NCI-H2227 (cell line): ENCODE data around the gene GPD2.
"Not testable (repeated sequence)": the region's sequence is repeated elsewhere in the genome, so short reads cannot be mapped to it uniquely, and the experiment has no call there.

Source experiments
- DNase-seq: peaks from one replicate; lab custom pipeline; 2025; ENCODE audit not compliant: unreplicated experiment; lab: John Stamatoyannopoulos, UW

GPD2 gene

GRCh38 chr2:156585457-156585856, 149.3 kb downstream of the GPD2 start:
- no peak for DNase-seq

GRCh38 chr2:156586621-156587020, 150.4 kb downstream of the GPD2 start:
- DNase-seq: no peak

DNA sequence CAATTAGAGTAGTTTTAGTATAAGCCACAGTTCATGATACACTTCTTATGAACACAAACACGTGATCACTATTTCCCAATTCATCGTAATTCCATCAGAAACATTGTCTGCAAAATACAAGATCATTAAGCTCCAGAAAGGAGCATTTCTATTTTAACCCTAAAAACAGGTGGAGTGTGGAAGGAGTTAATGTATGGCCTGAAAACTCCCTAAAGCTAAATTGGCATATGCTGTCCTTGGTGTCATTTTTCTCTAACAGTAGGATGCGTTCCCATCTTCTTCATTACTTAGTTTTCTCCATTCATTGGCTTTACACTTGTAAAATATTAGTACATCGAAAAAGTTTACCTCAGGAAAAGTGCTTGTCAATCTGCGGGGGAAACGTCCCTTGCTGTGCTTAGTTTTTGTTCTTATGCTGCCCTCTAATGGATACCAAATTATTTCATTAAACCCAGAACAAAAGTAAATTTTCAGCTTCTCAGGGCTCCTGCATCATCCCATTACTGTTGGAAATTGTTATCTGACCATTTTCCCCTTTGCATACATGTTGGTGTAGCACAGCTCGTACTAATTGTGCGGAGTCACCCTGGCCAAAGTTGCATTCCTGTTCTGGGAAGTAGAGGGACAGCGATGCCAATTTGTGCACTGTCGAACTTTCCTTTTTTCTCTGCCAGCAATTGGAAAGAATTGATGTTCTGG, 153.4 kb downstream of the GPD2 start:
- peak; percentile 52 for DNase-seq

- no peak for DNase-seq
Observed at GRCh38 chr2:156590085-156590739, 154.0 kb downstream of the GPD2 start.

- DNase-seq: no peak
Observed at GRCh38 chr2:156592809-156593593, 156.8 kb downstream of the GPD2 start.

GRCh38 chr2:156593594-156593921, 157.4 kb downstream of the GPD2 start:
- no peak for DNase-seq

DNA sequence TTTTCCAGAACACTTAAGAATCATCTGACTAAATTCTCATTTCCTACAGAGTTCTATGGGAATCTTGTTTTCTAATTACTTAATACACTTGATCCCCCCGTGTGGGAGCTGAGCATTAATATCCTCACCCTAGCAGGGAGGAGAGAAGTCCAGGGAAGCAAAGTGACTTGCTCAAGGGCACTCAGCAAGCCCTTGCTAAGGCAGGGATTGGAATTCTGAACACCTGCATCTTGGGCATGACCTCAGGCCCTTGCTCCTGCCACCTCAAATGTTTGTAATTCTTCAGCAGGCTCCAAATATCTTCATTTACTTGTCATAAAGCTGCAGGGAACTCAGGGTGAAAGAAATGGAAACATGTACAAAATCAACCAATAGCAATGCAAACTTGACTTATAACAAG, 162.4 kb downstream of the GPD2 start:
- DNase-seq: no peak

DNA sequence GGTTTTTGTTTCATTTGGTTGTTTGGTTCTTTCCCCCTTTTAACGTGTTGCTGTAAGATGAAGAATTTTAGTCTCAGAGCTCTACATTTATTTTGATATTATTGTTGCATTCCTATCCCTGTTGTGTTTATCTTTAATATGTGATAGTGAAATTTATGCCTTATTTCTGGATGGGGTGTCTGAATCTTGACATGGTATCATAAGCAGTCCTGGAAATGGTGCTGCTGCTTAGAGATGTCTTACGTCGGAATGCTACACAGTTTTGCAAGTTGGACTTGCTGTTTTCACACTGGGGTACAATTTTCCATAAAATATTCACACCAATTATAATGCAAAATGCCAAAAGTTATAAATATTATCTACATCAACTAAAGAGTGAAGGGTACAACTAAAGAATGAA, 164.0 kb downstream of the GPD2 start:
- no peak for DNase-seq

DNA sequence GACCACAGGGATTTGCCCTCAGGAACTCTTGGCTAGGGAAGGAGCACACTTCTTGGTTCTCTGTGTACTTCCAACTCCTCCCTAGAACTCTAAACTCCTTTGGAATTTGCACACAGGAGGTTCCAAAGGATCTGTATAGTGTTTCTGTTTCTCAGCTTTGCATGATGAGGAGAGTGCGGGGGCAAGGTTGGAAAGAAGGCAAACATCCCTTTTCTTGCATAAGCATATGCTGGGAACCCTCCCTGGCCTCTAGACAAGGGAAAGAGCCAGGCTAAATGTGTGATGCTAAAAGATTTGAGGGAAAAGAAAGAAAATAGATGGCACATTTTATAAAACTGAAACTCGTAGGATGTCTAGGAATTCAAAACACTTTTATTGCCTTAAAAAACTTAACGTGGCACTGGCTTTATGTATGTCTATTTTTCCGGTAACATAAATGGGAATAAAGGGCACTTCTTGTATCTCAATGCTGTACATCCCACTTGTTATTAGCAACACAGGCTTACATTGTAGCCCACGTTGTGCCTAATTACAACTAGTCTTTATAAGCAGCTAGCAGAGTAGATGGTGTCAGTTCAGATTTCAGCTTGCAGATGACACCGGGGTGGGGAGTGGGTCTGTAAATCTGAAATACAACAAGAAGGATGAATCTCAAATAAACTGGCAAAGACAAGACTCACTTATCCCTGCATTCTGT, 165.8 kb downstream of the GPD2 start:
- DNase-seq: no peak

- DNase-seq: no peak
Observed at GRCh38 chr2:156602552-156602933, 166.4 kb downstream of the GPD2 start.

DNA sequence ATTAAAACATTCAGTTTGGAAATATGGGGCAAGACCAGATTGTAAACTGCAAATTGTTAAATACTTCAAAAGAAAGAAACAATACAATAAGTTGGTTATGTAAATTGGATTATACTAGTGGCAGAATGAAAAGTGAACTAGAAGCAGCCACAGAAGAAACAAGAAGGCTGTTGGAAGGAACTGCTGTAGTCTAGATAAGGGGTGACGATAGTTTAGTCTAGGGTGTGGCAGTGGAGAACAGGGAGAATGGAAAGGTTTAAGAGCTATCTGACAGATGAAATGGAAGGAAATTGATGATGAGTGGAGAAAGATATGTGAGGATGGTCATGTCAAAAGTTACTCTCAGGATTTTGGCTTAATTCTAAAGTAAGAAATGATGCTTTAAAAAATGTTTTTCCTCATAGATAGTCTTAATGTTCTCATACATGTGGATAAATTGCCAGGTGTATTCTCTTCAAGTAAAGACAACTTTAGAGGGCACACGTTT, 179.7 kb downstream of the GPD2 start:
- DNase-seq: no peak

- not testable (repeated sequence) for DNase-seq
Observed at GRCh38 chr2:156618071-156618470, 181.9 kb downstream of the GPD2 start.

DNA sequence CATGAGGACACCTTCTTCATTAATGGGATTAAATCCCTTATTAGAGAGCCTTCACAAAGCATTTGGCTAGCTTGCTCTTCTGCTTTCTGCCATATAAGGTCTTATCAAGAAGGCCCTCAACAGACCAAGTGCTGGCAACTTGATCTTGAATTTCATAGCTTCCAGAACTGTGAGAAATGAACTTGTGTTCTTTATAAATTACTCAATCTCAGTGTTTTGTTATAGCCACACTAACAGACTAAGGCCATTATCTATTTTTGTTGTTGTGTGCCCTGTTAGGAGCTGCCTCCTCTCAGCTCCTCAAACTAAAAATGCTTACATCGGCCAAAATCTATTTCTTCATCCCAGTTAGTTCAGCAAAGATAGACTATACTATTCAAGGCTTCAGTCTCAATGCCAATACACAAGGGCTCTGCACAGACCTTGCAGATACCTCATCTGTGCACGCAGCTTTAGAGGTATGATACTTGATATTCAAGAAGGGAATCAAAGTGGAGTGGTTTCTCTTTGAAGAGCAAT, 182.9 kb downstream of the GPD2 start:
- no peak for DNase-seq

- DNase-seq: no peak
Observed at GRCh38 chr2:156622491-156622890, 186.3 kb downstream of the GPD2 start.

- peak; percentile 21 for DNase-seq
Observed at GRCh38 chr2:156625360-156626170, 189.4 kb downstream of the GPD2 start.

DNA sequence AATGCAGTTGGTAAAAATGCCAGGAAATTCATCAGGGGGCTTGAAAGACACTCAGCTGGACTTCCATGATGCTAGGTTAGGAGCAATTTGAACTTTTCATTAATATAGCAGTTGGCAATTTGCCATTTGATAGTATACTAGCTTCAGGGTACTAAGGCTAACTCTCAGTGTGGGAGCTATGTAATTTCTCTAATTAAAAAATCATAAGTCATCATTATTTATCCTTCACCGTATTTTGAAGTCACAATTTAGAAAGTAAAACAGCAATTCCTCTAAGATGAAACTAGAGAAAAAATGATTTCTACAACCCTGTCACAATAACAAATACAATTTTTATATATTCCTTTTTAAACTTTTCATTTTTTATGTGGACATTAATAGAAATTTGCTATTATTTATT, 190.8 kb downstream of the GPD2 start:
- no peak for DNase-seq

DNA sequence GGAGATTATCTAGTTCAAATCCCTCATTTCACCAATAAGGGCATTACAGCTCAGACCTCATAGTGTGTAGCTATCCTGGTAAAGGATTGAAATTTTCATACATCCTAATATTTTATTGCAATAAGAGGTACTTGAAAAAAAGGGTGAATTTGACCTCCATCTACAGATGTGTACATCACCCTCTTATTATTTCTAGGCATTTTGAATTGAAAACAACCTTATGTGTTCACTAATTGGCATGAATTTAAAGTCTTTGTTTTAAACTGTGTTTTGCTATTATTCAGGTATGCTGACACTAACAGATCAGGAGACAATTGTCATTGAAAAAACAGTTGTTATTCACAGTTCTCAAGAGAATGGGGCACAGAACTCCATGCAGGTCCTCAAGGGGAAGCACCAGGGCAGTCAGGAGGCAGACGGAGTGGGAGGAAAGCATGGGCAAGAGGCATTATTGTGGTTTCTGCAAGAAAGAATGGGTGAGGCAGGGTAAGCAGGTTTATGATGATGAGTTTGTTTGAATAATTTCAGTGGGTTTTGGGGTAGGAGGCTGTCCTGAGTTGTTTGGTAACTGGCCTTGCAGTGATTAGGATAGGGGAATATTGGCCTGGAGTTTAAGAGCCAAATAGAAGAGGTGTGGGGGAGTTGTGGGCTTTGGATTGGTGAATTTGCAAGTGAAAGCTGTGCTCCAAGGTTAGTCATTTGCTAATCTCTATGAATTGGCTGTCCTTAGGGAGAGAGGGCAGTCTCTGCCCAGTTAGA, 194.6 kb downstream of the GPD2 start:
- DNase-seq: no peak

DNA sequence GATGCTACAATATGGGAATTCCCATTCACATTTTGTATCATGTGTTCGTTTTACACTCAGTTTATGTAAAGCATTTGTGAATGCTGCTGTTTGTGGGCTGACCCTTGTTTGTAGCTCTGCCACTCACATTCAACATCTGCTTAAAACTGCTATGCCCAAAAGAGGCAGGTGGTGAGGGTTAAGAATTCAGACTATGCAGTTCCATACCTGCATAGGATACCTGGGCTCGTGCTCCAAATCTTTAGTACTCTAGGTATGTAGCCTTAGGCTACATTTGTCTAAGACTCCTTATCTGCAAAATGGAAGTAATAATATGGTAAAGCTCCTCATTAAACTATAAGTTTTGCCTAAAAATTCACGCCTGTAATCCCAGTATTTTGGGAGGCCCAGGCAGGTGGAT, 199.5 kb downstream of the GPD2 start:
- no peak for DNase-seq
